WTC11 (cell line): ENCODE results near the gene EML2. TPM values are rescaled to one million over a fixed set of nuclear protein-coding genes. Genes with fewer than 3 reads are reported as not detected.

Source experiments
- microRNA-seq: library from miRNA; unstranded; fragments of <30 nt; microRNA quantifications from one replicate; pipeline ENCODE4 v1.2.0, GENCODE V29; 2022; ENCODE audit warnings: borderline number of aligned reads
- total RNA-seq: library from RNA; stranded (reverse); gene quantifications from 3 replicates; pipeline ENCODE4 v1.2.3, GENCODE V29; 2021

EML2 gene
- total RNA-seq, 1 experiment from 2014 or later = 63.3 TPM

Small RNA genes lying within 50 kb of the gene (microRNA-seq; reads per million reads assigned to microRNA genes)
- gene MIR330 = 157 reads per million, percentile 71 among the genes with 10 or more reads in this experiment
- gene MIR642A = not detected
- gene MIR642B = not detected

Other genes with a start within 250 kb of the EML2 start
- gene PPP1R13L, start 234.3 kb downstream of the EML2 start, total RNA-seq = 27.5 to 38.1 TPM (median 35.2 TPM) in 3 replicates
- gene POLR1G, start 232.8 kb downstream of the EML2 start, total RNA-seq = 33.5 to 38.1 TPM (median 34.8 TPM) in 3 replicates
- gene ERCC1, start 215.5 kb downstream of the EML2 start, total RNA-seq = 43.7 to 60.6 TPM (median 60.1 TPM) in 3 replicates
- 2.3 to 7.2 TPM (median 5.4 TPM) in 3 replicates for gene FOSB, start 171.4 kb downstream of the EML2 start, total RNA-seq
- 25.1 to 27.8 TPM (median 27.4 TPM) in 3 replicates for gene RTN2, start 142.3 kb downstream of the EML2 start, total RNA-seq
- gene PPM1N, start 141.0 kb downstream of the EML2 start, total RNA-seq = 10.3 to 15.1 TPM (median 14.2 TPM) in 3 replicates
- gene VASP, start 131.9 kb downstream of the EML2 start, total RNA-seq = 143 to 146 TPM (median 144 TPM) in 3 replicates
- gene OPA3, start 54.6 kb downstream of the EML2 start, total RNA-seq = 10.1 to 16.1 TPM (median 14.9 TPM) in 3 replicates
- 0.11 to 0.48 TPM (median 0.44 TPM) in 3 replicates for gene GPR4, start 37.2 kb downstream of the EML2 start, total RNA-seq
- 1.6 to 1.8 TPM (median 1.7 TPM) in 3 replicates for gene GIPR, start 28.8 kb upstream of the EML2 start, total RNA-seq
- 739 to 792 TPM (median 784 TPM) in 3 replicates for gene SNRPD2, start 52.6 kb upstream of the EML2 start, total RNA-seq
- 23.8 to 33.3 TPM (median 27.5 TPM) in 3 replicates for gene QPCTL, start 53.3 kb upstream of the EML2 start, total RNA-seq
- gene FBXO46, start 91.5 kb upstream of the EML2 start, total RNA-seq = 40.1 to 46.3 TPM (median 43.3 TPM) in 3 replicates
- 0.11 to 0.23 TPM in 2 of 3 replicates, not detected in the other for gene MEIOSIN, start 94.0 kb upstream of the EML2 start, total RNA-seq
- 26.0 to 37.0 TPM (median 36.5 TPM) in 3 replicates for gene SIX5, start 129.9 kb upstream of the EML2 start, total RNA-seq
- gene DMPK, start 143.1 kb upstream of the EML2 start, total RNA-seq = 34.4 to 42.7 TPM (median 38.8 TPM) in 3 replicates
- gene DMWD, start 153.4 kb upstream of the EML2 start, total RNA-seq = 50.2 to 60.7 TPM (median 56.6 TPM) in 3 replicates
- gene RSPH6A, start 175.9 kb upstream of the EML2 start, total RNA-seq = 0.16 to 0.39 TPM (median 0.25 TPM) in 3 replicates
- gene SYMPK, start 223.8 kb upstream of the EML2 start, total RNA-seq = 105 to 111 TPM (median 106 TPM) in 3 replicates
- 20.7 to 24.6 TPM (median 24.2 TPM) in 3 replicates for gene FOXA3, start 224.9 kb upstream of the EML2 start, total RNA-seq
- 29.8 to 32.3 TPM (median 30.3 TPM) in 3 replicates for gene IRF2BP1, start 246.7 kb upstream of the EML2 start, total RNA-seq